B cell (primary cell): ENCODE measurements around the gene ADCY10. TPM values are rescaled to one million over a fixed set of nuclear protein-coding genes. Genes with fewer than 3 reads are reported as not detected.

ENCODE experiments used
- ATAC-seq: fragments of 200-7000 bp; cut with Tn5 transposase; one replicate; pipeline ENCODE4 v1.10.0; 2021; ENCODE audit warnings: low read depth, mild to moderate bottlenecking, moderate number of reproducible peaks, moderate library complexity
- CTCF ChIA-PET: fragments of 350-600 bp; sonication (Branson Sonifier 250); formaldehyde crosslinking; loops from one replicate; lab custom pipeline; 2021; ENCODE audit warnings: antibody characterized with exemption, inconsistent platforms; lab: Charles Lee
- POLR2A ChIA-PET: fragments of 350-600 bp; sonication (Branson Sonifier 250); formaldehyde crosslinking; loops from one replicate; lab custom pipeline; 2021; ENCODE audit warnings: antibody characterized with exemption; lab: Charles Lee
- DNase-seq: peaks from one replicate; pipeline ENCODE4 v3.0.0; 2013
- H2AFZ ChIP-seq: 2 replicates; pipeline ENCODE4 v1.6.1; 2012; ENCODE audit warnings: mild to moderate bottlenecking, low read depth, low read length; ENCODE audit not compliant: insufficient read depth, poor library complexity, severe bottlenecking
- H3K27ac ChIP-seq, 2 donors: 1 replicate in 1 of 2; 2 replicates in 1 of 2; pipeline ENCODE4 v1.5.1; 2012 to 2013; ENCODE audit warnings: low read length in 2 of 2, mild to moderate bottlenecking in 2 of 2, moderate library complexity in 1 of 2
- H3K27me3 ChIP-seq, 4 experiments: fragments of 200-600 bp in 1 of 4; sonication (generic) in 1 of 4; replicated peaks in 1 of 4; 1 replicate in 2 of 4; 2 replicates in 2 of 4; pipeline versions ENCODE4 v1.6.1 to v1.7.0; 2013 to 2016; ENCODE audit warnings: low read length in 3 of 4, mild to moderate bottlenecking in 2 of 4, mixed read lengths in 1 of 4, moderate library complexity in 1 of 4; ENCODE audit not compliant: insufficient read depth in 4 of 4, control insufficient read depth in 3 of 4; ENCODE audit errors: control extremely low read depth in 1 of 4
- H3K36me3 ChIP-seq, 2 experiments: replicated peaks in 1 of 2; 1 replicate in 1 of 2; 2 replicates in 1 of 2; pipeline versions ENCODE4 v1.6.1 to v1.7.1; 2013; ENCODE audit warnings: low read length in 1 of 2; ENCODE audit not compliant: insufficient read depth in 2 of 2, control insufficient read depth in 1 of 2; ENCODE audit errors: control extremely low read depth in 1 of 2, extremely low read depth in 1 of 2
- H3K4me1 ChIP-seq, 2 donors: fragments of 200-600 bp in 1 of 2; sonication (generic) in 1 of 2; 1 replicate in 1 of 2; 2 replicates in 1 of 2; pipeline versions ENCODE4 v1.5.1 to v1.6.1; 2013 to 2017; ENCODE audit warnings: low read length in 2 of 2; ENCODE audit not compliant: control insufficient read depth in 2 of 2, insufficient read depth in 2 of 2
- H3K4me2 ChIP-seq: replicated peaks from 2 replicates; pipeline ENCODE3; 2012; ENCODE audit warnings: mild to moderate bottlenecking, low read depth, low read length; ENCODE audit not compliant: poor library complexity, severe bottlenecking
- H3K4me3 ChIP-seq, 5 experiments: fragments of 200-600 bp in 1 of 5; sonication (generic) in 1 of 5; 1 replicate in 3 of 5; 2 replicates in 2 of 5; pipeline versions ENCODE4 v1.5.1 to v1.7.0; 2011 to 2016; ENCODE audit warnings: low read length in 4 of 5, mild to moderate bottlenecking in 4 of 5, low read depth in 2 of 5, control low read depth in 1 of 5, moderate library complexity in 1 of 5; ENCODE audit not compliant: insufficient read depth in 1 of 5; ENCODE audit errors: control extremely low read depth in 1 of 5, extremely low read depth in 1 of 5
- H3K79me2 ChIP-seq: fragments of 200-600 bp; sonication (generic); one replicate; pipeline ENCODE4 v1.6.0; 2016; ENCODE audit warnings: low read length; ENCODE audit not compliant: control insufficient read depth, insufficient read depth
- H3K9ac ChIP-seq: fragments of 200-600 bp; sonication (generic); 2 replicates; pipeline ENCODE4 v1.6.1; 2017; ENCODE audit warnings: mild to moderate bottlenecking, low read length, moderate library complexity
- H3K9me3 ChIP-seq, 3 donors: one replicate each; pipeline versions ENCODE4 v1.6.1 to v1.7.1; 2013; ENCODE audit warnings: low read length in 2 of 3; ENCODE audit not compliant: control insufficient read depth in 2 of 3, insufficient read depth in 1 of 3; ENCODE audit errors: control extremely low read depth in 1 of 3
- H4K20me1 ChIP-seq: 2 replicates; pipeline ENCODE4 v1.6.0; 2012; ENCODE audit warnings: mild to moderate bottlenecking, low read length; ENCODE audit not compliant: insufficient read depth, control insufficient read depth, poor library complexity, severe bottlenecking
- H3K27ac Mint-ChIP-seq: one replicate; pipeline ENCODE4 v1.8.0; 2021; ENCODE audit warnings: mixed read lengths
- H3K27me3 Mint-ChIP-seq: one replicate; pipeline ENCODE4 v1.8.0; 2021; ENCODE audit warnings: mixed read lengths
- H3K4me1 Mint-ChIP-seq: one replicate; pipeline ENCODE4 v1.8.0; 2021; ENCODE audit warnings: mixed read lengths
- H3K4me3 Mint-ChIP-seq: one replicate; pipeline ENCODE4 v1.8.0; 2021; ENCODE audit warnings: mixed read lengths
- H3K9me3 Mint-ChIP-seq: one replicate; pipeline ENCODE4 v1.8.0; 2022; ENCODE audit warnings: mixed read lengths; ENCODE audit not compliant: insufficient read depth
- EZH2 ChIP-seq: IDR thresholded peaks from 2 replicates; pipeline ENCODE4 v1.6.1; 2012; ENCODE audit warnings: borderline replicate concordance, low read depth, mild to moderate bottlenecking, moderate library complexity, low read length; ENCODE audit not compliant: insufficient read depth, poor library complexity, severe bottlenecking
- WGBS: methylation state at CpG from one replicate; pipeline ENCODE4 v1.1.5; 2013; ENCODE audit warnings: missing lambda C conversion rate; ENCODE audit not compliant: insufficient coverage; 5-methylcytosine and 5-hydroxymethylcytosine counted together
- intact Hi-C: fragments of 100-400 bp; cut with micrococcal nuclease; formaldehyde crosslinking; loops from one replicate; pipeline ENCODE4 v1.10.0; 2022
- polyA plus RNA-seq: library from polyadenylated mRNA; depleted of rRNA; stranded (reverse); fragments of >200 nt; gene quantifications from 2 replicates; pipeline ENCODE4 v1.2.3, GENCODE V29; 2012
- total RNA-seq, 2 donors: library from RNA; stranded (reverse); fragments of 120-200 nt in 1 of 2; gene quantifications; 1 replicate in 1 of 2; 2 replicates in 1 of 2; pipeline versions ENCODE4 v1.2.3 to v1.2.4, GENCODE V29; 2013 to 2022
- TF ChIP-seq, protein P1 (sequence below): fragments of 200-600 bp; IDR thresholded peaks from one replicate; pipeline ENCODE4 v1.8.0; 2022; ENCODE audit warnings: antibody characterized with exemption, mild to moderate bottlenecking

Gene ADCY10
- total and polyA plus RNA-seq, 2 donors (not counting 1 experiment from before 2014, with no cell fraction given) = 0.15 TPM; not detected in 1

DNA sequence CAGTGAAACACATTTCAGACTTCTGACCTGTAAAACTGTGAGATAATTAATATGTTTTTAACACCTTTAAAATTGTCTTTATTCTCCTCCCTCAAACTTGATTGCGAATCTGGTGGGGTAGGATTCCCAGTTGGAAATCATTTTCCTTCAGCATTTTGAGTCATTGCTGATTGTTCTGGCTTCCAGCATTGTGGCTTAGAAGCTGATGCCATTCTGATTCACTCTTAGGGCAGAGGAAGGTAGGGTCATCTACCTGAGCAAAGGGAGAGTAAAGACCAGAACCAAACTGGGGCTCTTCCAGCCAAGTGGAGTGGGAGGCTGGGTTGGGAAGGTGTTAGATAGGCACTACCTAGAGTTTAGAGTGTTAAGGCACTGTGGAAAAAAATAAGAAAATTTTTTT lies 131.0 kb downstream of the ADCY10 start:
- POLR2A ChIA-PET = no interaction called here
- Histone ChIP-seq H3K4me2 (no peak overlapping the region), H3K4me3 (no peak overlapping the region), H3K36me3 (peaks cover 5% of the 10 kb centered on the region in 2 experiments), H2AFZ (no peak overlapping the region), H3K9ac (no peak overlapping the region), H3K27ac (no peak overlapping the region), H3K4me1 (no peaks in the 10 kb centered on the region), H3K9me3 (peaks cover 0 to 4% (median 3%) of the 10 kb centered on the region in 3 donors), H3K79me2 (no peaks in the 10 kb centered on the region), H3K27me3 (no peaks in the 10 kb centered on the region), H4K20me1 (no peaks in the 10 kb centered on the region)
- Mint-ChIP-seq H3K4me3 (no peak overlapping the region), H3K27me3 (no peaks in the 10 kb centered on the region), H3K27ac (no peak overlapping the region), H3K9me3 (no peaks in the 10 kb centered on the region), H3K4me1 (no peaks in the 10 kb centered on the region)
- TF ChIP-seq, protein P1, sequence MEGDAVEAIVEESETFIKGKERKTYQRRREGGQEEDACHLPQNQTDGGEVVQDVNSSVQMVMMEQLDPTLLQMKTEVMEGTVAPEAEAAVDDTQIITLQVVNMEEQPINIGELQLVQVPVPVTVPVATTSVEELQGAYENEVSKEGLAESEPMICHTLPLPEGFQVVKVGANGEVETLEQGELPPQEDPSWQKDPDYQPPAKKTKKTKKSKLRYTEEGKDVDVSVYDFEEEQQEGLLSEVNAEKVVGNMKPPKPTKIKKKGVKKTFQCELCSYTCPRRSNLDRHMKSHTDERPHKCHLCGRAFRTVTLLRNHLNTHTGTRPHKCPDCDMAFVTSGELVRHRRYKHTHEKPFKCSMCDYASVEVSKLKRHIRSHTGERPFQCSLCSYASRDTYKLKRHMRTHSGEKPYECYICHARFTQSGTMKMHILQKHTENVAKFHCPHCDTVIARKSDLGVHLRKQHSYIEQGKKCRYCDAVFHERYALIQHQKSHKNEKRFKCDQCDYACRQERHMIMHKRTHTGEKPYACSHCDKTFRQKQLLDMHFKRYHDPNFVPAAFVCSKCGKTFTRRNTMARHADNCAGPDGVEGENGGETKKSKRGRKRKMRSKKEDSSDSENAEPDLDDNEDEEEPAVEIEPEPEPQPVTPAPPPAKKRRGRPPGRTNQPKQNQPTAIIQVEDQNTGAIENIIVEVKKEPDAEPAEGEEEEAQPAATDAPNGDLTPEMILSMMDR = no peak
- TF ChIP-seq EZH2 = no peak
- WGBS = 100% methylated on average over 1 of the region's 1 CpG
- no peak for DNase-seq
- no peak for ATAC-seq
- intact Hi-C loops = no loop called here
- CTCF ChIA-PET = no interaction called here

DNA sequence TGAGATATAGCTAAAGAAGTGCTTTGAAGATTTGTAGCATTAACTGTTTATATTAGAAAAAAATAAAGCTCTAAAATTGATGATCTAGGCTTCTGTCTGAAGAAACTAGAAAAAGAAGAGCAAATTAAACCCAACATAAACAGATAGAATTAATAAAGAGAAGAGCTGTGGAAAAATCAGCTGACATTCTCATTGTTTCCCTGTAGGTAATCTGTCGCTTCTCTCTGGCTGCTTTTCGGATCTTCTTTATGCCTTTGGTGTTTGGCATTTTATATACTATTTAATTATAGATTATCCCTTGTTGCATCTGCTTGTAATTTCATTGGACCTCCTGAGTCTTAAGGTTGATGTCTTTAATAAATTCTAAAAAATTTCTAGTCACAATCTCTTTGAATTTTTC lies 132.4 kb downstream of the ADCY10 start:
- Histone ChIP-seq H3K36me3 (peaks cover 5 to 9% of the 10 kb centered on the region in 2 experiments), H2AFZ (no peak overlapping the region), H4K20me1 (no peaks in the 10 kb centered on the region), H3K27me3 (no peaks in the 10 kb centered on the region), H3K4me1 (no peaks in the 10 kb centered on the region), H3K9me3 (peaks cover 0 to 4% (median 3%) of the 10 kb centered on the region in 3 donors), H3K4me3 (no peak overlapping the region), H3K79me2 (no peaks in the 10 kb centered on the region), H3K9ac (no peak overlapping the region), H3K4me2 (no peak overlapping the region), H3K27ac (no peak overlapping the region)
- ATAC-seq (no peak), DNase-seq (no peak)
- Mint-ChIP-seq H3K9me3 (no peaks in the 10 kb centered on the region), H3K4me3 (no peak overlapping the region), H3K27ac (no peak overlapping the region), H3K4me1 (no peaks in the 10 kb centered on the region), H3K27me3 (no peaks in the 10 kb centered on the region)
- intact Hi-C loops = no loop called here
- TF ChIP-seq EZH2 = no peak
- TF ChIP-seq, protein P1 = no peak
- ChIA-PET CTCF (interaction anchor here (1.5 kb wide), 1 partner anchor 94 kb away, joined by 3 read pairs; no protein-coding TSS in a partner anchor), POLR2A (no interaction called here)
- WGBS = no CpG with 5 or more reads among the region's 2 CpGs
